ENCODE data around the gene CD1C.

DNA sequence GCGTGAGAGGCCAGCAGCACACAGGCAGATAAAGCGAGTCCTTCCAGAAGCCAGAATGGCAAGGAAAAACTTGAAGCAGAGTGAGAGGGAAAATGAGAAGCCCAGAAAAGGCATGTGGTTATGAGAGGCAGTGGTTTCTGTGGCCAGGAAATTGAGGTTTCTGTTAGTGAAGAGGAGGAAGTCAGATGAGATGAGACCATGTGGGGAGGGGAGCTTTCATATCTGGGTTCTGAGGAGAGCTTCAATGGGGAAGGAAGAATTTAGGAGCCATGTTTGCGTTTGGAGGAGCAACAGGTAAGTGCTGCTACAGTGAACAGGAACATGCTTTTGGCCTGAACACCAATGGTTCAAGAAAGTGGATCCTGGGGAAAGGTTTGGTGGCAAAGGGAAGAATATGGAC is 41.6 kb upstream of the CD1C start:
- TF ChIP-seq, protein P1, sequence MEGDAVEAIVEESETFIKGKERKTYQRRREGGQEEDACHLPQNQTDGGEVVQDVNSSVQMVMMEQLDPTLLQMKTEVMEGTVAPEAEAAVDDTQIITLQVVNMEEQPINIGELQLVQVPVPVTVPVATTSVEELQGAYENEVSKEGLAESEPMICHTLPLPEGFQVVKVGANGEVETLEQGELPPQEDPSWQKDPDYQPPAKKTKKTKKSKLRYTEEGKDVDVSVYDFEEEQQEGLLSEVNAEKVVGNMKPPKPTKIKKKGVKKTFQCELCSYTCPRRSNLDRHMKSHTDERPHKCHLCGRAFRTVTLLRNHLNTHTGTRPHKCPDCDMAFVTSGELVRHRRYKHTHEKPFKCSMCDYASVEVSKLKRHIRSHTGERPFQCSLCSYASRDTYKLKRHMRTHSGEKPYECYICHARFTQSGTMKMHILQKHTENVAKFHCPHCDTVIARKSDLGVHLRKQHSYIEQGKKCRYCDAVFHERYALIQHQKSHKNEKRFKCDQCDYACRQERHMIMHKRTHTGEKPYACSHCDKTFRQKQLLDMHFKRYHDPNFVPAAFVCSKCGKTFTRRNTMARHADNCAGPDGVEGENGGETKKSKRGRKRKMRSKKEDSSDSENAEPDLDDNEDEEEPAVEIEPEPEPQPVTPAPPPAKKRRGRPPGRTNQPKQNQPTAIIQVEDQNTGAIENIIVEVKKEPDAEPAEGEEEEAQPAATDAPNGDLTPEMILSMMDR (IDR thresholded peaks at IDR 0.05) = no peak
- no peak for TF ChIP-seq EZH2 (IDR thresholded peaks at IDR 0.05; ENCODE audit: borderline replicate concordance, insufficient read depth, low read depth, low read length, poor library complexity, severe bottlenecking)
